Uterus (tissue), 2 donors: ENCODE results near the gene FDXR.

ENCODE experiments used
- CTCF ChIP-seq, 4 experiments: fragments of 200-600 bp in 2 of 4; fragments of 450-650 bp in 2 of 4; sonication (generic) in 2 of 4; IDR thresholded peaks; one replicate each; pipeline ENCODE4 v1.5.1; 2016 to 2019; ENCODE audit warnings: antibody characterized with exemption in 4 of 4, mild to moderate bottlenecking in 2 of 4, moderate library complexity in 1 of 4
- POLR2A ChIP-seq, 2 donors: fragments of 450-650 bp; IDR thresholded peaks; one replicate each; pipeline ENCODE4 v1.6.1; 2016; ENCODE audit warnings: antibody characterized with exemption in 2 of 2, mild to moderate bottlenecking in 1 of 2, moderate library complexity in 1 of 2

GRCh38 chr17:74877592-74878548 lies 5.1 kb upstream of the FDXR start:
- TF ChIP-seq CTCF (IDR thresholded peaks at IDR 0.05) (no peak), POLR2A (IDR thresholded peaks at IDR 0.05) (no peak)
